Stimulated activated CD8-positive, alpha-beta memory T cell treated with anti-CD3 and anti-CD28 coated beads, Interleukin-12 subunit alpha, Interleukin-12 subunit beta, amount 100 ng/mL, for 24 hours (primary cell): ENCODE results near the gene CRYBG3.
A peak's percentile ranks its signal among the peaks of the same experiment; 100 is the strongest.
"Not testable (repeated sequence)": the region's sequence is repeated elsewhere in the genome, so short reads cannot be mapped to it uniquely, and the experiment has no call there.

Experiments
- DNase-seq: peaks from one replicate; pipeline ENCODE4 v3.0.0-alpha.2; 2020; ENCODE audit errors: extremely low read depth

CRYBG3 gene

DNA sequence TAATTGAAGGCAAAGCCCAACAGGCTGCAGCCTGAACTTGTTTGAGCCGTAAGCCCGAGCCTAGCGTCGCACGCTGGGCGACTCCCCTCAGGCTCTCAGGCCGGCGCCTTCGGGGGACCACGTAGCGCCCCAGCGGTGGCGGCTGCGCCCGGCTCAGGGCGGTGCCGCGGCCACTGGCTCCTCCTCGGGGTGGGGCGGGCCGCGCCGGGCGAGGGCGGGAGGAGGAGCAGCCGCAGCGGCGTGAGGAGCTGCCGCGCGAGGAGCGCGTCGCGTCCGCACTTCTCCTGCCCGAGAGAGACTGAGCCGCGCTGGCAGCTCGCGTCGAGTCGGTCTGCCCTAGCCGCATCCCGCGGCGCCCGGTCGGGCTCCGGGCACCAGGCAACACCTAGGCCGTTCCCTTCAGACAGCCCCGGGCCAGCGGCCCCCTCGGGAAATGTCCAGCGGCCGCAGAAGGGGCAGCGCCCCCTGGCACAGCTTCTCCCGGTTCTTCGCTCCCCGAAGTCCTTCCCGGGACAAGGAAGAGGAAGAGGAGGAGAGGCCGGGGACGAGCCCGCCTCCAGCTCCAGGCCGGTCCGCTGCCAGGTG, at the start of gene CRYBG3:
Gene CRYBG3 (plus strand): TSS at position 238 of the 585 bp plus-strand sequence. CDS start 196 bp downstream, at position 434.
- peak; percentile 57 for DNase-seq

DNA sequence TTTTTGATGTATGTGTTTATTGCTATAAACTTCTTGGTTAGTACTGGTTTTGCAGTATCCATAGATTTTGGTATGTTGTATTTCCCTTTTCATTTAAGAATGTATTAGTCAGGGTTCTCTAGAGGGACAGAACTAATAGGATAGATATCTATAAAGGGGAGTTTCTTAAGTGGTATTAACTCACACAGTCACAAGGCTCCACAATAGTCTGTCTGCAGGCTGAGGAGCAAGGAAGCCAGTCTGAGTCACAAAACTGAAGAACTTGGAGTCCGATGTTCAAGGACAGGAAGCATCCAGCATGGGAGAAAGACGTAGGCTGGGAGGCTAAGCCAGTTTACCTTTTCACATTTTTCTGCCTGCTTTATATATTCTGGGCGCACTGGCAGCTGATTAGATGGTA, 48.9 kb upstream of the CRYBG3 start:
- no peak for DNase-seq

DNA sequence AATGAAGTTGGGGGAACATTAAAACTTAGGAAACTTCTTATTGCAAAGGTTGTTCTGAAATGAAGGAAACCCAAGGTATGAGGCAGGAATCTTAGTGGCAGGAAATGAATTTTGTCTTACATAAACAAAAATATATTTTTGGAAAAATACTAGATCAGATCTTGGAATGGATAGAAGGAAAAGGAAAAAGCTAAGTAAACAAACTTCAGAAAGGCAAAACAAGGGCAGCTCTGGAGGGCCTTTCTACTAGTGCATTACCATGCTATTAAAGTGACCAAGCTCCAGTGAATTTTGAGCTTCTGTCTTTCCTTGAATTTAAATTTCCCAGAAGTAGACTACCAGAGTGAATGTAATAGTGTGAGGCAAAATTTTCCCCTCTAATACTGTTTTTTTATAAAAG, 43.7 kb upstream of the CRYBG3 start:
- no peak for DNase-seq

DNA sequence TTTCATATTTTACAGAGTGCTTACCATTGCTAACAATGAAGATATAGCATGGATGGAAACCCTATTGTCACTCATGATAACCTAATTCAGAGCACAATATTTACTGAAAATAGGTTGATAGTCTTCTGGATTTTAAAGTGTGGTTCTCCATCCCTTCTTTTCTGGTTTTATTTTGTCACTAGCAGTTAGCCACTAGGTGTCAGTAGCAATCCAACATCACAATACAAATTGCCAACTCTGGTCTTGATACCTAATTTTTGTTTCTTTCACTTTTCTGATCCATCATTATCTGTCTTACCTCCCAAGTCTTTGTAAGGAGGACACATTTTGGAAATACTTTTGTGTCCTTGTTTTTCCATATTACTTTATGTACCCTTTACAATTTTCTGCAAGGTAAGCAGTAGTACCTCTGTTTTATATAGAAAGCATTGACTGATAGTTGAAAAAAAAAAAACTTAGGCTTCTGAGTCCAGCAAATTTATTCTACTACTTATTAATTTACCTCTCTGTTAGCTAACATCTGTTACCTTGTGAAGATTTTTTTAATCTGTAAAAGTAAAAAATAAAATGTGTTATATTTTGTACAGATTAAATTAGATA, 28.3 kb upstream of the CRYBG3 start:
- DNase-seq: no peak

DNA sequence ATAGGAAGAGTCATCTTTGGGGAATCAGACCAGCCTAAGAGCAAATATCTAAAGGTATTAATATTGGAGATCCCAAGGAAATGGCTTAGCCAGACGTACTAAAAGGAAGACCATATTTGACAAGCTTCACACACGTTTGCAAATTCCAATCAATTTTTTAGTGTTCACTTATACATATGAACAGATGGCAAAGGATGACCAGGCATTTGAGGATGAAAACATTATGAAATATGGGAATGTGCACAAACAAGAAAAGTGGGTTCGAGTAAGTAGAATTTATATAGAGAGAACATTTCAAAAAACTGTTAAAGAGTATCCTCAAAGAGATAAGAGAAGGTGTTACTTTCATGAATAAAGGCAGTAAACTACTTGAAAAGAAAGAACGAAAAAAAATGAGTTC, 25.9 kb upstream of the CRYBG3 start:
- DNase-seq: no peak

DNA sequence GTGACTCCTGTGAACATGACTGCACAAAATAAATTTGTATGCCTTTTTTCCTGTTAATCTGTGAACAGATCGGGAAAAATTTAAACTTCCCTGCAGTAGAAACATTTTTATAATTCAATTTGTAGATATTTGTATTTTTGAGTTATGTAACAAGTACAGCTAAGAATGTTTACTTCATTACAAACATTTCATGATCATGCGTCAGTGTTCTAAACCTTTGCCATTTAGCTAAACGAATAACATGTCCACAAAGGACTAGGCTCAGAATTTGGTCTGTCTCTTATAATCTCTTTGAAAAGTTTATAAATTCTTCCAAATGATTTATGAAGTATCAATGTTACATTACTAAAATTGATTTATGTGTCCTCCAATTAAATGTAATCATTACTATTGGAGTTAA, 17.3 kb upstream of the CRYBG3 start:
- DNase-seq: no peak

DNA sequence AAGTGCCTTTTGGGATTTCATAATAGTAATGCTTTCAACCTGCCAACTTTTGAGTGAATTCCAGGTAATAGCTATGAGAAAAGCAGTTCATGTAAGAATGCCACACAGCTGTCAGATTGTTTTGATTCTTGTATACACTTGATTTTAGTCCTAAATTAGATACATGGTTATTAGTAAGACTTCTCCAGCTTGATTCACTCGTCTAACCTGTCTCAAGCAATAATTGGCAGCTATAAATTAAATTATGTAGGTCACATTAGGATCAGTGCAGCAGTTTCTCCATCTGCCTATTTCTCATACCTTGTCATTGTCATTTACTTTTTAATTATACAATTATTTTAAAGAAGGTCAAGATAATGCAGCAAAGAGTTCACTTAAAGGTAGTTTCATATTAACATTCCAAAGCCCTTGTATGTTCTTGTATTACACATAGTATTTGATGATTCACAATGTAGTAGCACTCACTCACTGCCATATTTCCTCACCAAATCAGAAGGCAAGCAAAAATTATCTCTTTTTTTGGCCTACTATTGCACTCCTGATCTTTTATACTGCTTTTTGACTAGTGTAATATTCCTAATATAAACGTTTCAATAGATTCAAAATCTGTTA, 10.9 kb upstream of the CRYBG3 start:
- DNase-seq: no peak

DNA sequence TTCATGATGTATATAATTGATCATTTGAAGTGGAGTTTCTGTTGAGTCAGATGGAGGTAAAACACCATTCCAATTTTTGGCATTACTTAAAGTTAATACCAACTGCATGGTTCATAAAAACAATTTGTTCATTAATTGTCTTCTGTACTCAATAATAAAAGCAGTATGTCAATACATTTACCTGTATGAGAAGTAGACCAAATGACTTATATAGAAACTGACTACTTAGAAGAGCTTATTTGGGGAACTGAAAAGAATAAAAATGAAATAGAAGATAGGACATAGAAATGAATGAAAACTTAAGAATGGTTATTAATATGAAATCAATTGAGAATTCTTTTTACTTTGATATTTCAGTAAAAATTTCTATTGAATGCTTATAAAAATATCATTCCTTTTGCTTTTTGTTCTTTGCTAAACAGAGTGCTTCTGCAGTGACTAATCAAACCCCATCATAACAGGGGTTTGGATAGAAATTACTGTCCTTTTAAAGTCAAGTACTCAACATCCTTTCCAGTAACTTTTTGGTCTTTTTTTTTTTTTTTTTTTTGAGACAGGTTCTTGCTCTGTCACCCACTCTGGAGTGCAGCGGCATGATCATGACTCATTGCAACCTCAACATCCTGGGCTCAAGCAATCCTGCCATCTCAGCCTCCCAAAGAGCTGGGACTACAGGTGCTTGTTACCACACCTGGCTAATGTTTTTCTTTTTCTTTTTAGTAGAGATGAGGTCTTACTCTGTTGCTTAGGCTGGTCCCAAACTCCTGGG, 6.5 kb upstream of the CRYBG3 start:
- DNase-seq: no peak

DNA sequence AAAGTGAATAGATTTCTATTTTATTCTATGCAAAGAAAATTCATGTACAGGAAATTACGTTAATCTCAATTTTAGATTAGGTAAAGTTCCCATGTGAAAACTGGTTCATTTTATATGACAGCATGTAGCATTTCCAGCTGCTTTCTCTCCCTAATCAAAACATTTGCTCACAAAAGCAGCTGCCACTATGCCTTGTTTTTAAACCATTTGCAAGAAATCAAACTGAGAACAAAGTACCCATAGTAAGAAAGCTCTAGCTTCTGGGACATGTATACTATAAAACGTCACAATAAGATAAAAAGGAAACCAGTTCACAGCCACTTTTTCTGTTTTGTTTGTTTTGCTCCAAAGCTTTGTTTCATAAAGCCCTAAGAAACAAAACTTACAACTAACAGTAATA, 5.0 kb upstream of the CRYBG3 start:
- no peak for DNase-seq

DNA sequence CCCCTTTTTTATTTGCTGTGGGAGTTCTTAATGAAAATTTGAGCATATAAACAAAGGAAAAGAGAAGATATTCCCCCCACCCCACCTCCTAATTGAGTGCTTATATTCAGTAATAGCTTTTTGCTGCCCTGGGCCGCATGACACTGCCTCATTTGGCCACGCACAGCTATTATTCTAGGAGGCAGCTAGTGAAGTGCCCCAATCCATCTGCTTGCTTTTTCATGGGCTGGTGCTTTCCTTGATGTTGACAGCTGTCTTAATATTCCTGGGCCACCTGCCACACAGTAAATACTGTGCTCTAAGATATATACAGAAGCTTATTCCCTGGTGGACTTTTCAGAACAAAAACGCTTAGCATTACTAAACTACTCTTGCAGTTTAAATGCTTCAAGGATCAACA, 3.8 kb upstream of the CRYBG3 start:
- no peak for DNase-seq

DNA sequence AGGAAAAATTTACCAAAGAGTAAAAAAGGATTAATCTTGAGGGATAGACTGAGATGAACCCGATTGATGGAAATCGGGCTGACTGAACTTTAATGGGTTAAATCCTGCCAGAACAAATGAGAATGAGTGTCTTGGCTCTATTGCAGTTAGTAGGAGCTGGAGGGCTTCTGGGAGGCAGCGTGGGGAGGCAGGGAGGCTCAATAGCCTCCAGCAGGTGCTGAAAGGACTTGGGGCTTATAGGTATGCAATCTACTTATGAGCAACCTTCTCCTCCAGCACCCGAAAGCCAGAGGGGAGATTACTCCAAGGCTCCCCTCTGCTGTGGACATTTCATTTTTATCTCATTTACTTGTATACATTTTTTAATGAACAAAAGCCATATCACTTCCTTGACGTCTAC, 1.0 kb upstream of the CRYBG3 start:
- no peak for DNase-seq

DNA sequence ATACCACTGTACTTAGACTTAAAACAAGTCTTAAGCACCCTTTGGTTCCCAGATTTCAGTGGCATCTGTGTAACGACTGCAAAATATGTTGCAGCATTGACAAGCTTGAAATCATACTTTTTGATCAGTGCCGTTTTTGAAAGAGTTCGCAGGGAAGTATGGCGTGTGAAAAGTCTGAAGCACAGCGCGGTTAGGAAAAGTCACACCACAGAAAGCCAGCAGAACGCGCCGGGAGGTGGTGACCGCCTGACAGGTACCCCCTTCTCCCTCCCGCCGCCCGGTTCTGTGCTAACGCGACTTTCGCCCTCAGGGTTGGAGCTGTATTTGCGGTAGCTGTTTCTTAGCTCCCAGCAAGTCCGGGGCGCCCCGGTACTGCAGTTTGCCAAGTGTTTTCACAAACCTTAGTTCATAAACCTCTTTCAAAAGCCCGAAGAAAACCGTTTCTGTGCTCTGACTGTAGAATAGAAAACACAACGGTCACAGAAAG, 481 bp upstream of the CRYBG3 start:
- DNase-seq: no peak

DNA sequence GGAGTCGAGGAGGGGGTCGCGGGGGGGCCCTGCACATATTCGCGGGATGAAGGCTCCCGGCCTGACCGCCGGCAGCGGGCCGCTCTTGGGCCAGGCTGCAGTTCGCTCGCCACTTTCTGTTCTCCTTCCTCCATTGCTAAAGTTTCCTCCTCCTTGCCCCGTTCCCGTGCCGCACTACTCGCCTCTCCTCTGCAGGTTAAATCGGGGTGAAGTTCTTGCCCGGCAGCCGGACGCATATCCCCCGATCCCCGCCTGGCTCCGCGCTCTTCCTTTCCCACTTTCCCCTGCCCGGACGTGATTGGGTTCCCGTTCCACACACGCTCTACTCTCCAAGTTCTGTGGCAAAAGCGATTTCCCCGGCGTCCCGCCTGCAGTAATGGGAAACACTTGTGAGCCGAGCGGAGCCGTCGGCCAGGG, 556 bp downstream of the CRYBG3 start:
- no peak for DNase-seq

DNA sequence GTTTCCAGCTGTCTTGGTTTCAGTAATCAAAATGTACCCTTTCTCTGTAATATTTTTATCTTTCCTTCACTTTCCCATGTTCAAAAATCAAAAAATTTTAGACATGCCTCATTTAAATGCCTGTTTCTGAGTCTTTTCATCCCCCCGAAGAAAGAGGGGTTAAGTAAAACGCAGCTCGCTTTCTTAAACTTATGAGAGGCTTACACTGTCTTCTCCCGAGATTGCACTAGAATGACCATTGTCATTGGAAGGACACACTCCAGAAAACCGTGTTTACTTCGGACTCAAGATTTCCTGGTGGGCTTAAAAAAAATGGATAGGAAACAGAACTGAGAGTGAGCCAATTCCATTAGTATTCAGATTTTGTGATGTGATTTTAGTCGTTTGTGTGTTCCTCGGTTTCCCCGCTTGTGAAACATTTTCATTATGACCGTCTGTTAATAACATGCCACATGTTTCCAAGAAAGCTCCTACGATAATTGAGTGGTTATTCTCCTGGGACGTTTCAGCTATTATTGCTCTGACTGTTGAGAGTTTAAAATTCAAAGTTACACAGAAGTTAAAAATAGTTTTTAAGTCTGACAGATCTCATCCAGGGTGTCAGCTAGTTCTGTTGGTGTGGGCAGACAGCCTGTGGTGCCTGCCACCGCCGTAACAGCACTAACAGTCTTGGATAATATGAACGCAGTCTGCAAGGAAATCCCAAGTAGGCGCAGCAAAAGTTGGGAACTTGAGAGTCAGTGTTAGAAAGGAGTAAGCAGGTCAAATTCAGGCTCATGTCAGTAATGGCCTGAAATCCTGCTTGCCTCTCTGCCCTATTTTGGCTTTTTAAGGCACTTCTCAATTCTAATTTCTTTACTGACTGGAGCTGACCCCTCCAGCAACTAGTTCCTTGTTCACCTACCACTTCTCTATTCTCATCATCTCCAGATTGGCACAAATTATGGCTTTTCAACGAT, 1.5 kb downstream of the CRYBG3 start:
- no peak for DNase-seq

DNA sequence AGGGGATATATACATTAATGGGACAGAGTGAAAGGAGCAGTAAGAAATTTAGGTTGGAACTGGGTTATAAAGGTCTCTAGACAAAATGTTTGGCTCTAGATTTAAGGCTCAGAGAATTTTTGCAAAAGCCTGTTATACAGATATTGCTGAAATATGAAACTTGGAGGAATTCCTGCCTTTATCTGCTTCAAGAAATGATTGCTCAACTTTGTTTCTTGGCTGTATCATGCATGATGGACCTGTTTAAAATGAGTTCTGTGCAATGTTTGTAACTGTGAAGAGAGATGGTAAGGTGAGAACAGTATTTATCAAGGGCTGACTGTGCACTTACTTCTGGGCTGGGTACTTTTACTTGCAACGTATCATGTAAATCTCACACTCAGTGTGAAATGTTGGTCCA, 3.3 kb downstream of the CRYBG3 start:
- no peak for DNase-seq

DNA sequence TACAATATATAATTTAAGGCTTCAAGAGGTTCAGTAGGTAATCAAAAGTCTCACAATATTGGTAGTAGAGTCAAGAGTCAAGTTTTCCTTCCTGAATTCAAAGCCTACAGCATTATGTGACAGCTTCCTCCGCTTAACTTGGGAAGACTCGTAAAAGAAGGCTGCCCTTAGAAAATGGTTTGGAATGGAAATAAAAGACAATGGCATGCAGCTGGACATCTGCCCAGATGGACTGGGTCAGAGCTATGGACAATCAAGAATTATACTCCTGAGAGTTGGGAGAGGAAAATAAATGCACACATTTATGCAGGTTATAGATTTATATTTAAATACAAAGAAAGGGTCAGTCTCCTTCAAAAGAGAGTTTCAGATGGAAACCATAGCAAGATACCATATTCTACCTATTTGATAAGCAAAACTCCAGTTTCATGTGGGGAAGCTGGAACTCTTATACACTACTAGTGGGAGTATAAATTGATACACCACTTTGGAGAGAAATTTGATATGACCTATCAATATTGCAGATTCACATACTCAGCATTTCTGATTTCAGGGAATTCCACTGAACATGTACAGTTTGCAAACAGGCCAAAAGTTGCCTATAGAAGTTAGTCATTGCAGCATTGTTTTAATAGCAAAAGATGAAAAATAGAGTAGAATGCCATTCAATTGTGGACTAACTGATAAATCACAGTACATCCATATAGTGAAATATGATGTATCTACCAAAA, 6.1 kb downstream of the CRYBG3 start:
- DNase-seq: no peak

DNA sequence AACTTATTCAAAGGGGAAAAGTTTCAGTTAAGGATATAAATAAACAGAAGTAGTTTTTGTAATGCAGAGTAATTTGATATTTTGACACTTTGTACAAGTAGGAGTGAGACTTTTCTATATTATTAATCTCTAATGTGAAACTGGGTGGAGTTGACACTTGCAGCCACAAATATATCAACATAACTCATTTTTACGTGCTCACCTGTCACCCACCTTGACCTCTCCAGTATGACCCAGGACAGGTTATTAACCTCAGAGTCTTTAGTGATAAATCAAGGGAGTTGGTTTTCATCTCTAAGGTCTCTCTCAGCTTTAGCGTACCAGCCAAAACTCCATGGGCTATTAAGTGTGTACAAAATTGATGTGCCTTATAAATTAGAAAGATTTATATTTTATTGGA, 7.4 kb downstream of the CRYBG3 start:
- no peak for DNase-seq

DNA sequence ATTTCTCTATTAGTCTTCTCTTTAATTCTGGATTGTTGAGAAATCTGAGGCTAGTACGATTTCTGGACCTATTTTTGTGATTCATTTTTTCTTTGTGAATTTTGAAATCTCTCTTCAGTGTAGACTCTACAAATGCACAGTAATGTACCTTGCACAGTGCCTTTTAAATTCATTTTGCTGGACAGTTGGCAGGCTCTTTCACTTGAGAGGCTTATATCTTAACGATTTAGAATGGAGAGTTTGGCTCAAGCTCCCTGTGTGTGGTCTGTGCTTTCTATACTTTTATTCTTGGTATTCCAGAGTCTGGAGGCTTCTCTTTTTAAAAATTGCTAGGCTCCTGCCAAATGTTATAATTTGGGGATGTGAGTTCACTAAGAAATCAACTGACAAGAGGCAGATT, 8.8 kb downstream of the CRYBG3 start:
- DNase-seq: no peak

DNA sequence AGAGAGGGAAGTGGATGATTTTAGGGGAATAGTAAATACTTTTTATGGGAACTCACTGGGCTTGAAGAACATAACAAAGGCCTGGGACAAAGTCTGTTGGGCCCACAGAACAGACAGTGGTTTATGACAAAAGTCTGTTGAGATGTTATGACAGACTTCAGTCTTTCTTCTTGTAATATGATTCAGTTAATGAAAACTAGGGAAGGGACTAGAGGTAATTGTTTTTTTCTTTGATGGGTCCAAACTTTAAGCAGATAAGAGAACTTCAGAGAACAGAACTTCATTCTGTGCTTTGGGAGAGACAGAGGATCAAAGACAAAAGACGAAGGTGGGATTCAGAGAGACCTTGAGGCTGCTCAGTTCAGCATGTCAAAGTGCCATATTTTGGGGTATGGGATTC, 9.3 kb downstream of the CRYBG3 start:
- no peak for DNase-seq

DNA sequence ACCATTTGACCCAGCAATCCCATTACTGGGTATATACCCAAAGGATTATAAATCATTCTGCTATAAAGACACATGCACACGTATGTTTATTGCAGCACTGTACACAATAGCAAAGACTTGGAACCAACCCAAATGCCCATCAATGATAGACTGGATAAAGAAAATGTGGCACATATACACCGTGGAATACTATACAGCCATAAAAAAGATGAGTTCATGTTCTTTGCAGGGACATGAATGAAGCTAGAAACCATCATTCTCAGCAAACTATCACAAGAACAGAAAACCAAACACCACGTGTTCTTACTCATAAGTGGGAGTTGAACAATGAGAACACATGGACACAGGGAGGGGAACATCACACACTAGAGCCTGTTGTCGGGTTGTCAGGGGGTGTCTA, 11.4 kb downstream of the CRYBG3 start:
- DNase-seq: not testable (repeated sequence)

DNA sequence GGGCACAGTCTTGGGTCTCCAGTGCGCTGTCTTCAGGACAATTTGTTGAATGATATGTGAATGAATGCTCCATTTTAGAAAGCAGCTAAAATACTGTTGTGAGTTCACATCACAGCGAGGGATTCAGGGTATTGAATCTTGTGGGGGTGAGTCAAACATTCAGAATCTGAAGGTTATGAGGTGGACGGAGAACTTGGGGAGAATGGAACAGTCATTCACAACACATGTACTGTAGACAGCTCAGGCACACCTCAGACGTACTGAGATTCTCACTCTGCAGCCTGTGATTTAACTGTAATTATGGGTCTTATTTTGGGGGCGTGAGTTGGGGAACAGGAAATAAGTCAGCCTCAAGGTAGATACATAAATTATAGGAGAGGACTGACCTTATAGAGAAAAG, 13.9 kb downstream of the CRYBG3 start:
- no peak for DNase-seq
